IPS-NIHi11 (cell line): ENCODE measurements around the gene LYST.
"Not testable (repeated sequence)": the region's sequence is repeated elsewhere in the genome, so short reads cannot be mapped to it uniquely, and the experiment has no call there.

Experiments
- DNase-seq: peaks from one replicate; pipeline ENCODE4 v3.0.0; 2012; ENCODE audit warnings: mixed read lengths, low spot score

Gene LYST

GRCh38 chr1:235855811-235856429 is 10.8 kb downstream of the LYST start:
- no peak for DNase-seq

DNA sequence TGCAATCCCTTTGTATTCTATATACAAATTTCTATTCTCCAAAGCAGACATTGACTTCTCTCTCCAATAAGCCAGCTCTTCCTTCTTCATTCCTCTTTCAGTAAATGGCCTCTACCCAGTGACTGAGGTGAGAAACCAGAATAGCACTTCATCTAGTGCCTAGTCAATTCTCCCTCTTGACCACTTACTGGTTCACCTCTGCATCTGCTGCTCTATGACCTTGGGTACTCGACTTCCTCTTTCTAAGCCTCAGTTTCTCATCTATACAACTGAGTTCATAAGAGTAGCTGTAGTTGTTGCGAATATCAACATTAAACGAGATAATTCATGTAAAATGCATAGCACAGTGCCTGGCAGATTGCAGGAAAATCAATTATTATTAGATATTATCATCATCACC is 12.4 kb downstream of the LYST start:
- DNase-seq = no peak

- no peak for DNase-seq
Measured at GRCh38 chr1:235853653-235854052, 13.1 kb downstream of the LYST start.

GRCh38 chr1:235852887-235853286 is 13.8 kb downstream of the LYST start:
- no peak for DNase-seq

GRCh38 chr1:235851939-235852338 is 14.8 kb downstream of the LYST start:
- DNase-seq = no peak

DNA sequence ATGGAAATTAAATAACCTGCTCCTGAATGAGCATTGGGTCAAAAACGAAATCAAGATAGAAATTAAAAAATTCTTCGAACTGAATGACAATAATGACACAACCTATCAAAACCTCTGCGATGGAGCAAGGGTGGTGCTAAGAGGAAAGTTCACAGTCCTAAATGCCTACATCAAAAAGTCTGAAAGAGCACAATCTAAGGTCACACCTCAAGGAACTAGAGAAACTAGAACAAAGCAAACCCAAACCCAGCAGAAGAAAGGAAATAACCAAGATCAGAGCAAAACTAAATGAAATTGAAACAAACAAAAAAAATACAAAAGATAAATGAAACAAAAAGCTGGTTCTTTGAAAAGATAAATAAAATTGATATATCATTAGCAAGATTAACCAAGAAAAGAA is 18.5 kb downstream of the LYST start:
- not testable (repeated sequence) for DNase-seq

DNA sequence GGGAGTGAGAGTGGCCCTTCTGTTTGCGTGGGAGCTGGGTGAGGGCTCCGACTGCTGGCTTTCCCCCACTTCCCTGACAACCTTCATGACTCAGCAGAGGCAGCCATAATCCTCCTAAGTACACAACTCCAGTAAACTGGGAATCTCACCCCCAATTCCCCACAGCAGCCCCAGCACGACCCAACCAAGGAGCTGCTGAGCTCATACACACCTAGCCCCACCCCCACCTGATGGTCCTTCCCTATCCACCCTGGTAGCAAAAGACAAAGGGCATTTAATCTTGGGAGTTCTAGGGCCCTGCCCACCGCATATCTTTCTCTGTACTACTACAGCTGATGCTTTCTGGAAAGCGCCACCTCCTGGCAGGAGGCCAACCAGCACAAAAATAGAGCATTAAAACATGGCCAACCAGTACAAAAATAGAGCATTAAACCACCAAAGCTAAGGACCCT is 21.0 kb downstream of the LYST start:
- not testable (repeated sequence) for DNase-seq

- no peak for DNase-seq
Measured at GRCh38 chr1:235844776-235845175, 21.9 kb downstream of the LYST start.

- no peak for DNase-seq
Measured at GRCh38 chr1:235843461-235843961, 23.2 kb downstream of the LYST start.

GRCh38 chr1:235841938-235842545 is 24.7 kb downstream of the LYST start:
- DNase-seq = no peak

GRCh38 chr1:235838021-235838420 is 28.7 kb downstream of the LYST start:
- no peak for DNase-seq

- DNase-seq = no peak
Measured at GRCh38 chr1:235835226-235835625, 31.5 kb downstream of the LYST start.

GRCh38 chr1:235834620-235835019 is 32.1 kb downstream of the LYST start:
- DNase-seq = peak; percentile 26

DNA sequence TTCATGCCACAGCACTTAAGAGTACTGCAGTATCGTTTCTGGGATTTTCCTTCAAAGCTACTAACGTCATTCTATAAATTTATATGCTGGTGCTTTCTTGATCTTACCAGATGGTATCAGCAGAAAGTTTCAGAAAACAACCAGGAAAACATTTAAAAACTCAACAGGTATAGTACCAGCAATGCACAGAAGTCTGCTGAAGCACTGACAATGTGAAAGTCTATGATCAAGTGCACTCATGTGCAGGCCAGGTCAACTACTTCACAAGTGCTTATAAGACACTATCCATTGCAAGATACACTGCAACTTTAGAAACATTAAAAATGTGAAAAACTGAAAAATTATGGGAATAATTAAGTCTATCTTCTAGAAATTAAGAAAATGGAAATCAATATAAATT is 34.7 kb downstream of the LYST start:
- no peak for DNase-seq

GRCh38 chr1:235831148-235831547 is 35.6 kb downstream of the LYST start:
- no peak for DNase-seq

- no peak for DNase-seq
Measured at GRCh38 chr1:235826102-235826854, 40.4 kb downstream of the LYST start.

- DNase-seq = no peak
Measured at GRCh38 chr1:235825229-235825628, 41.5 kb downstream of the LYST start.

DNA sequence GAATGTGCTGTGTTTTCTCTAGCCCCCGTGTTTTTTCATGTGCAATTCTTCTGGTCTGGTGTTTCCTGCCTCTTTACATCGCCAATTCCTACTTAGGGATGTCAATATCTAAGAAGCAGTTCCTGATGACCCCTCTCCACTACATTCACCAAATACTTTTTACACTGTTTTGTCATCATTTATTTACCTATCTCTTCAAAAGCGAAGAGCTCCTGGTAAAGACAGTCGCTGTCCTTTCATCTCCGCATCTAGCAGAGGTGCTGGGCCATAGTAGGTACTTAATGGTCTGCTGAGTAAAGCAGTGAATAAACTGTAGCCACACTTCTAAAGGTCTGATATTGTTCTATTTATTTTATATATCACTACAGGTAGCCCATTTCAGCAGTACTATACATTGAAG is 43.0 kb downstream of the LYST start:
- no peak for DNase-seq

GRCh38 chr1:235822685-235823084 is 44.0 kb downstream of the LYST start:
- DNase-seq = no peak

- DNase-seq = no peak
Measured at GRCh38 chr1:235821361-235821981, 45.2 kb downstream of the LYST start.

GRCh38 chr1:235820061-235820460 is 46.6 kb downstream of the LYST start:
- DNase-seq = no peak

- DNase-seq = no peak
Measured at GRCh38 chr1:235818632-235819136, 48.0 kb downstream of the LYST start.
